ENCODE measurements around the gene SLC2A6.

DNA sequence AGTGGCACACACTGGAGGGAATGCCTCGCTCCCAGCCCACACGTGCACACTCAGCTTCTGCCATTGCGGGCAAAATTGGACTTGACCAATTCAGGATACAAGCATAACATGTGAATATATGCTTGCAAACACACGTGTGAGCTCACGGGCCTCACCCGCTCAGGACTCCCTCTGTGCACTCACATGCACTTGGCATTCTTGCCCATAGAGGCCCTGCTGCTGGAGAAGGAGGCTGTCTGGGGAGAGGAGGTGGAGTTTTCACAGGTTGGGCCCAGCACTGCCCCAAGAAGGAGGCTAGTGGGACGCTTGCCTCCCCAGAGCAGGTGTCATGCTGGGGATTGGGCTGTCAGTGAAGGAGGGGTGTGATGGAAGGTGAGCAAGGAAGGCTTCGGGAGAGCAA lies 44.2 kb upstream of the SLC2A6 start:
- TF ChIP-seq, protein P1, sequence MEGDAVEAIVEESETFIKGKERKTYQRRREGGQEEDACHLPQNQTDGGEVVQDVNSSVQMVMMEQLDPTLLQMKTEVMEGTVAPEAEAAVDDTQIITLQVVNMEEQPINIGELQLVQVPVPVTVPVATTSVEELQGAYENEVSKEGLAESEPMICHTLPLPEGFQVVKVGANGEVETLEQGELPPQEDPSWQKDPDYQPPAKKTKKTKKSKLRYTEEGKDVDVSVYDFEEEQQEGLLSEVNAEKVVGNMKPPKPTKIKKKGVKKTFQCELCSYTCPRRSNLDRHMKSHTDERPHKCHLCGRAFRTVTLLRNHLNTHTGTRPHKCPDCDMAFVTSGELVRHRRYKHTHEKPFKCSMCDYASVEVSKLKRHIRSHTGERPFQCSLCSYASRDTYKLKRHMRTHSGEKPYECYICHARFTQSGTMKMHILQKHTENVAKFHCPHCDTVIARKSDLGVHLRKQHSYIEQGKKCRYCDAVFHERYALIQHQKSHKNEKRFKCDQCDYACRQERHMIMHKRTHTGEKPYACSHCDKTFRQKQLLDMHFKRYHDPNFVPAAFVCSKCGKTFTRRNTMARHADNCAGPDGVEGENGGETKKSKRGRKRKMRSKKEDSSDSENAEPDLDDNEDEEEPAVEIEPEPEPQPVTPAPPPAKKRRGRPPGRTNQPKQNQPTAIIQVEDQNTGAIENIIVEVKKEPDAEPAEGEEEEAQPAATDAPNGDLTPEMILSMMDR (IDR thresholded peaks at IDR 0.05; ENCODE audit: insufficient read depth, low read depth, low read length), result no peak
- TF ChIP-seq EZH2 (IDR thresholded peaks at IDR 0.05; ENCODE audit: insufficient read depth, low read length), result no peak

All from astrocyte (in vitro differentiated cells and primary cell).